HG03378 (cell line): ENCODE data around the gene C16orf78.

Source experiments
- ATAC-seq: cut with Tn5 transposase; IDR thresholded peaks from one replicate; pipeline ENCODE4 v1.9.1; 2021; ENCODE audit warnings: mild to moderate bottlenecking, moderate library complexity; ENCODE audit not compliant: unreplicated experiment

Gene C16orf78

GRCh38 chr16:49373504-49373903 is at the start of gene C16orf78:
Gene C16orf78 (plus strand): TSS chr16:49373804. CDS start chr16:49373940, 136 bp downstream.
- no peak for ATAC-seq

GRCh38 chr16:49324703-49325102 is 48.9 kb upstream of the C16orf78 start:
- ATAC-seq: no peak

- no peak for ATAC-seq
Measured at GRCh38 chr16:49327466-49327865, 46.1 kb upstream of the C16orf78 start.

- ATAC-seq: no peak
Measured at GRCh38 chr16:49328325-49328724, 45.3 kb upstream of the C16orf78 start.

GRCh38 chr16:49330562-49331201 is 42.9 kb upstream of the C16orf78 start:
- no peak for ATAC-seq

- ATAC-seq: no peak
Measured at GRCh38 chr16:49332589-49333258, 40.9 kb upstream of the C16orf78 start.

GRCh38 chr16:49333259-49333597 is 40.4 kb upstream of the C16orf78 start:
- no peak for ATAC-seq

GRCh38 chr16:49335828-49336227 is 37.8 kb upstream of the C16orf78 start:
- no peak for ATAC-seq

GRCh38 chr16:49336581-49336980 is 37.0 kb upstream of the C16orf78 start:
- ATAC-seq: no peak

GRCh38 chr16:49337814-49338350 is 35.7 kb upstream of the C16orf78 start:
- no peak for ATAC-seq

GRCh38 chr16:49338611-49339265 is 34.9 kb upstream of the C16orf78 start:
- no peak for ATAC-seq

- ATAC-seq: no peak
Measured at GRCh38 chr16:49340466-49340865, 33.1 kb upstream of the C16orf78 start.

- no peak for ATAC-seq
Measured at GRCh38 chr16:49341706-49342105, 31.9 kb upstream of the C16orf78 start.

- ATAC-seq: no peak
Measured at GRCh38 chr16:49342336-49343265, 31.0 kb upstream of the C16orf78 start.

GRCh38 chr16:49343291-49343690 is 30.3 kb upstream of the C16orf78 start:
- ATAC-seq: no peak

- no peak for ATAC-seq
Measured at GRCh38 chr16:49344401-49344800, 29.2 kb upstream of the C16orf78 start.

- no peak for ATAC-seq
Measured at GRCh38 chr16:49345829-49346228, 27.8 kb upstream of the C16orf78 start.

GRCh38 chr16:49346459-49346858 is 27.1 kb upstream of the C16orf78 start:
- ATAC-seq: no peak

- ATAC-seq: no peak
Measured at GRCh38 chr16:49347476-49347875, 26.1 kb upstream of the C16orf78 start.

- ATAC-seq: no peak
Measured at GRCh38 chr16:49348408-49349176, 25.0 kb upstream of the C16orf78 start.
